GM21786 (cell line): ENCODE measurements around the gene SEM1.
A peak's percentile ranks its signal among the peaks of the same experiment; 100 is the strongest.
"Not testable (repeated sequence)": the region's sequence is repeated elsewhere in the genome, so short reads cannot be mapped to it uniquely, and the experiment has no call there.

ENCODE experiments used
- ATAC-seq: cut with Tn5 transposase; IDR thresholded peaks from one replicate; pipeline ENCODE4 v1.9.1; 2021; ENCODE audit not compliant: unreplicated experiment

The SEM1 gene

DNA sequence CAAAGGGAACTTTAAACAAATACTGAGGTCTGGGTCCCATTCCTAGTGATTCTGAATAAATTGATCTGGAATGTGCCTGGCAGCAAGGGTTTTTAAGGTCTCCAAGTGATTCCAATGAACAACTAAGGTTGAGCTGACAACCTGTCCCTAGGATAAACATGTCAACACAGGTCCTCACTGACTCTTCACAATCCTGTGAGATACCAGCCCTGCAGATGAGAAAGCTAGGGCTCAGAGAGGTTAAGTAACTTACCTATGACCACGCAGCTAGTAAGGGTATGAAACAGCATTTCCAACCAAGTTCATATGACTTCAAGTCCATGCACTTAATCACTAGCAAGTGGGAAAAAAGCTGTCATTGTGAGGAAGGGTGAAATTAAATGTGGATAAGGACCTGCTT is 44.0 kb downstream of the SEM1 start:
- no peak for ATAC-seq

DNA sequence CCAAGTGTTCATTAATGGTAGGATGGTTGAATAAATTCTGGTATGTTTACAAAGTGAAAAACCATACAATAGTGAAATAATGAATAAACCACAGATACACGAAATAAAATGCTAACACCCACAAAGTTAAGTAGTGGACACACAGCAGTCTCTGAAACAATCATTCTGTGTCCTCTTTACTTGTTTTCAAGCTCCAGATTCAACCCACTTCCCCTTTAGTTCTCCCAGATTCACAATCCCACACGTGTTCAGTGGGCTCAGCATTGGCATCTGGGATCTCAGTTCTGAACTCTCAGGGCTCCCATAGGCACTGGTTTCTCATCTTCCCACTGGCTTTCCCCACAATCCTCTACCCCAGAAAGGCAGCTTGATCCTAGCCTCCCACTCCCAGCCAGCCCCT is 44.9 kb downstream of the SEM1 start:
- no peak for ATAC-seq

DNA sequence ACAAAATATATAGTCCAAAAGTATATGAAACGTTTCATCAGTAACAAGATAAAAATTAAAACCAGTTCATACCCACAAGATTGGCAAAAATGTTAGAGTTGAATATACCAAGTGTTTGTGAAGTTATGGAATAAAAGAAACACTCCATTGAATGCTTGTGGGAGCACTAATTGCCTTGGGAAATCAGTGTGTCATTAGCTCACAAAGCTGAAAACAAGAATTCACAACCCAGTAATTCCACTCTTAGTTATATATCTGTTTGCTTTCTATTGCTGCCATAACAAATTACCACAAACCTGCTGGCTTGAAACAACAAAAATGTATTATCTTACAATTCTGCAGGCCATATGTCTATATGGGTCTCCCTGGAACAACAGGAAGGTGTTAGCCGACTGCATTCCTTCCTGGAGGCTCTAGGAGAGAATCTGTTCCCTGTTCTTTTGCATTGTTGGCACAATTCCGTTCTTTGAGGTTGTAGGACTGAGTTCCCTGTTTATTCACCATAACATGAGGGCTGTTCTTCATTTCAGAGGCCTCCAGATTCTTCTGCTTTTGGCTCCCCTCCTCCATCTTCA is 45.7 kb downstream of the SEM1 start:
- ATAC-seq = no peak

DNA sequence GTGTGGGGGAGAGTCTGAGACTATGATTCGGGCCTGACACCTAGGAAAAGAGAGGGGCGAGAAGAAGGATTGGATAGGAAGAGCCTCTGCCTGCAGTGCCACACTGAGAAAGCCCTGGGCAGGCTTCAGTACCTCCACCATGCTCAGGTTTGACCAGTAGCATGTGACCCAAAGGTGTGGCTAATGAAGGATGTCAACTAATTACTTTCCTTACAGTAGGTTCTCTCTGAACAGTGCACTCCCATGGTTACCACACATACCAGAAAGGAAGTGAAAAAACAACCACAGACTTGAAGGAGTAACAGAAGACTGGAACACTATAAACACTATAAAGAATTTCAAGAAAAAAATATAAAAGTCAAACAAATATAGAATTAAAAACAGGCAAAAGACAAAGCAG is 46.2 kb downstream of the SEM1 start:
- peak; percentile 95 for ATAC-seq

DNA sequence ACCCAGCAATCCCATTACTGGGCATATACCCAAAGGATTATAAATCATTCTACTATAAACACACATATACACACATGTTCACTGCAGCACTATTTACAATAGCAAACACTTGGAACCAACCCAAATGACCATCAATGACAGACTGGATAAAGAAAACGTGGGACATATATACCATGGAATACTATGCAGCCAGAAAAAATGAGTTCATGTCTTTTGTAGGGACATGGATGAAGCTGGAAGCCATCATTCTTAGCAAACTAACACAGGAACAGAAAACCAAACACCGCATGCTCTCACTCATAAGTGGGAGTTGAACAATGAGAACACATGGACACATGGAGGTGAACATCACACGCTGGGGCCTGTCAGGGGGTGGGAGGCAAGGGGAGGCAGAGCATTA is 47.5 kb downstream of the SEM1 start:
- ATAC-seq = not testable (repeated sequence)

DNA sequence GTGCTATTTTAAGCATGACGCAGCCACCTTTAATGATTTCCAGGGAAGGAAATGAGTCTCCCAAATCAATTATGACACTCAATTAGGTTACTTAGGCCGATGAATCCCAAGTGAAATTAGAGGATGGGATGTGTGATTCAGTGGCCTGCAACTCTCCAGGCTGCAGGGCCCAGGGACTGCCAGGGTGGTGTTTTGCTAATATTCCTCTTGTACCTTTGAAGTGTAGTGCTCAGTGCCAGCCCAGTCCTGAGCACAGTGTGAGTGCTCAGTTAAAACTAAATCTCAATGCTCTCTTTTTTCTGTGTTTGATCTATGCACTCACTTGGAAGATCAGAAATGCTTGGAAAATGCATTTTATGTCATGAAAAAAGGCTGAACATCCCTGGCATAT is 51.6 kb downstream of the SEM1 start:
- ATAC-seq = no peak

DNA sequence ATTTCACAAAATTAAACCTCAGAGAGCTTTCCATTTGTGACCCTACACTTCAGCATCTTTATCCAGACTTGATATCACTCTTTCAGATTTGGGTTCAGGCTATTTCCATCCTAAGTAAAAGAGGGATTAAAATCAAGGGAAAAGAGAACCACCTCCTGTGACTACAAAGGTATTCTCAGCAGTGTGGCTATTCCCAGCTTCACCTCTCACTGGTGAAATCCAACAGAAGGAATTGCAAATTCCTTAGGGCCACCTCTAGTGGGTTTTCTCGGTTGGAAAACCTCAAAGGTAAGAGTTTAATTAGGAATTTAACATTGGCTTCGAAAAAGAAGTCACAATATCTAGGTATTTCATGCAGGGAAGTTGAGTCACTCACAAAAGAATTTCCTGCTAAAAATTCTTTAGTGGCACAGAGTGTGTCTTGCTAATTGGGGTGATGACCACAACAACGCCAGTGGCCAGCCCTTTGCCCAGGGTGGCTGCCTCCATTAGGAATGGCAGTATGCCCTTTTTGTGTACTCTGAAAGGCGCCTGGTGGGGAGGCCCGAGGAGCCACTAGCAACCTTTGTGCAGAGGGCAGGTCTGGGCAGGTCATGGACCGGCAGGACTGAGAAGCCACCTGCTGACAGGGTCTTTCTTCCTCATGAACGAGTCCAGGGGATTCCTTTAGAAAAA is 52.2 kb downstream of the SEM1 start:
- no peak for ATAC-seq

DNA sequence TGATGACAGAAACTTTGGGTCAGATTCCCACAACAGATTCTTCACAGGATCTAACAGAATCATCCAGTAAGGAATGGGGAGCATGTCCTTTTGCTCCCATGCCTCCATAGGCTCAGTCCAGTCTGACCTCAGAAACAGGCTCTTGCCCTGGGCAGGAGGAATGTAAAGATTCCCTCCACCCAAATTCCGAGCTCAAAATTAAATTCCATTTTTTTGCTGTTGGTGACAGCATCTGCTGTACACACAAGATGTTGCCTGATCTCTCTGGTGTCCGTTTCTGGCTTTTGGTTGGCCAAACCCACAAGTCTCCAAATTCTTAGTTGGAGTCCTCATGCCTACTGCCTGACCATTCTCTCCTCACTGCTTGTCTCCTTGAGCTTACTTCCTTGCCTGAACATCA is 53.7 kb downstream of the SEM1 start:
- no peak for ATAC-seq

DNA sequence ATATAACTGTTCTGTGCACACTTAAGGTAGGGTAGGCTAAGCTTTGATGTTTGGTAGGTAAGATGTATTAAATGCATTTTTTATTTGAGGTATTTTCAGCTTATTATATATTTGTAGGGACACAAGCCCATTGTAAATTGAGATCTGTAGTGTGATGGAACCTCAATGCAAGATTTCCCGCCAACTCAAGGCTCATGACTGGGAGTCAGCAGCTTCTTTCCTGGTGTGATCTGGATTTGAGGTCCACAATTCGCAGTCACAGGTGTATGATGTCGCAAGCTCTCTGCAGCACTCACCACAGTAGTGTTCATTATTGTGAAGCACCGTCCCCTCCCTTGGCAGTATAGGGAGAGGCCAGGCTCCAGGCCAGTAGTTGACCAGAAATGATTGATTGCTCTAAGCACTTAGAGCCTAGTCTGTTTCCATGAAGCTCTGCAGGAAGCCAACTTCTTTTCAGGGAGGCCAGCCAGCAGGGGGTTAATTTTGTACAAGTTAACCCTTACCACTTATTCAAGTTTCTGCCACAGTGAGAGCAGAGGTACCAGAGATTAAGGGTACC is 54.9 kb downstream of the SEM1 start:
- no peak for ATAC-seq

DNA sequence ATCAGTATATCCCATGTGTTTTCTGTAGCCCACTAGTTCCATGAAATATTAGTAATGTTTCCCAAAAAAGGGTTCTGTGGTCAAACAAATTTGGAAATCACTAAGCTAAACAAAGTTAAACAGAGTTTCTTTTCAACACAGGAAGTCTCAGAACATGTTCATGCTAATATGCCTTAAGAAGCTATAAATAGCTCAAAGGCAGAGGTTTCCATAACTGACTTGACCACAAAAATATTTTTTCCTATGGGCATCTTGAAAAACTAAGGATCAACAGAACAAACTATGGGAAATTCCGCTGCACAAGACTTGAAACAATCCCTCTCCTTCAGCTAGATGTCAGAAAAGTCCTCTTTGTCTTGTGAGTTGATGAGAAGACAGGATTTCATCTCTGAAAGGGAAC is 59.7 kb downstream of the SEM1 start:
- no peak for ATAC-seq

DNA sequence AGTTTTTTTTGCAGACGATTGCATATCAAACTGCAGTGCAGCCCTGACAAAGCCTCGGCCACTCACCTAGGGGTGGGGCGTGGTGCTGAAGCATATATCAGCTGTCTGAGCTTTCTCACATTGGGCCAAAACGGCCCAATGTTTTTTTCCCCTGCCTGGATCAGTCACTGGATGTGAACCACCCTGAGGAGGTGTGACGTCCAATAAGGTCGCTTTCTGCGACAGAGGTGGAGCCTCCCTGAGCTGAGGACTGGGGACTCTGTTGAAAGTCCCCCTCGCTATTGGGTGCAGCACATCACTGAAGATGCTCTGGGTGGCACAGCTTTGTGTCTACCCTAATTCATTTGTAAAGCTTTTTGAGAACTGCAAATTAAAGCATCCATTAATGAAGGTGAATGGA is 60.9 kb downstream of the SEM1 start:
- no peak for ATAC-seq

DNA sequence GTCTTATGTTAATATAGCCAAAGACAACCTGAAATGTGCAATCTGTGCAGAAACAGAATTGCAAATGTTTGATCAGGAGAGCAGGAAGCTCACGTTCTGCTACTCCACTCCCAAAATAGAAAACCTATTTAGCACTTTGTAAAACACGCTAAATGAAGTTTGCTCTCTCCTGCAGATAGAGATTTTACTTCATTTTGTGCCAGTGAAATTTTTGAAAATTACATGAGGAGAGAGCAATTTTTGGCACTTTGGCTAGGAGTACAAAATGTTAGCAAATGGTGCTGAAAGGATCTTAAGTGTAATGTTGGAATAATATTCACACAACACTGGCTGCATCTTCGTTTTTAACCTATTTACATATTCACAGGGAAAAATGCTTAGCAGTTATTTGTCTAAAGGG is 61.9 kb downstream of the SEM1 start:
- ATAC-seq = no peak

DNA sequence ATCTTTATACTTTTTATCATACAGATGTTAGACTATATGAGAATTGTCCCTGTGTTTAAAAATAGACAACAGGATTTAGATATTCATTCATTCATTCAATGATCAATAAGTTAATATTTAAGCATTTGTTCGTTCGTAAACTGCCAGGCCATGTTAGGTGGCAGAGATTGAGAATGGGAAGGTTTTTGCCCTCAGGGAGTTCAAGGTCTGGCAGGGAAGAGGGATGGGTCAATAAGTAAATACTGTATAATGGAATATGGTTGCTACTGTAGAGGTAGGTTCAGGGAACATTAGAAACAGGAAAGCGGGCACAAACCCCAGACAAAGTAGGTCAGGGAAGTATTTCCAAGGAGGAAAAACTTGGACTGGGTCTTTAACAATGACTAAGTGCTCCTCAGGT is 64.6 kb downstream of the SEM1 start:
- ATAC-seq = no peak

DNA sequence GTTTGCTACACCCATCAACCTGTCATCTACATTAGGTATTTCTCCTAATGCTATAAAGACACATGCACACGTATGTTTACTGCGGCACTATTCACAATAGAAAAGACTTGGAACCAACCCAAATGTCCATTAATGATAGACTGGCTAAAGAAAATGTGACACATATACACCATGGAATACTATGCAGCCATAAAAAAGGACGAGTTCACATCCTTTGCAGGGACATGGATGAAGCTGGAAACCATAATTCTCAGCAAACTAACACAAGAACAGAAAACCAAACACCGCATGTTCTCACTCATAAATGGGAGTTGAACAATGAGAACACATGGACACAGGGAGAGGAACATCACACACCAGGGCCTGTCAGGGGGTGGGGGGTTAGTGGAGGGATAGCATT is 66.2 kb downstream of the SEM1 start:
- ATAC-seq = not testable (repeated sequence)

DNA sequence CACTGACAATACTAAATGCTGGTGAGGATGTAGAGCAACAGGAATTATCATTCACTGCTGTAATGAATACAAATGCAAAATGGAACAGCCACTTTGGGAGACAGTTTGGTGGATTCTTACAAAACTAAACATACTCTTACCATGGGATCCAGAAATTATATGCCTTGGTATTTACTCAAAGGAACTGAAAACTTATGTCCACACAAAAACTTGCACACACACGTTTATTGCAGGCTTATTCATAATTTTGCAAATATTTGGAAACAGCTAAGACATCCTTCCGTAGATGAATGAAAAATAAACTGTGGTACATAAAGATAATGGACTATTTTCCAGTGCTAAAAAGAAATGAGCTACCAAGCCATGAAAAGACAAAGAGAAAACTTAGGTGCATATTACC is 69.6 kb downstream of the SEM1 start:
- no peak for ATAC-seq
